AML-193 (cell line): ENCODE data around the gene FAM210B.
A peak's percentile ranks its signal among the peaks of the same experiment; 100 is the strongest.
"Not testable (repeated sequence)": the region's sequence is repeated elsewhere in the genome, so short reads cannot be mapped to it uniquely, and the experiment has no call there.

Source experiments
- DNase-seq, 2 experiments: peaks; one replicate each; lab custom pipeline; 2025; lab: John Stamatoyannopoulos, UW

The FAM210B gene, protein sequence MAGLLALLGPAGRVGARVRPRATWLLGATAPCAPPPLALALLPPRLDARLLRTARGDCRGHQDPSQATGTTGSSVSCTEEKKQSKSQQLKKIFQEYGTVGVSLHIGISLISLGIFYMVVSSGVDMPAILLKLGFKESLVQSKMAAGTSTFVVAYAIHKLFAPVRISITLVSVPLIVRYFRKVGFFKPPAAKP

GRCh38 chr20:56358600-56359211 lies at the start of gene FAM210B:
Gene FAM210B (plus strand): TSS chr20:56358974. CDS start chr20:56359006, 32 bp downstream.
- peak; percentile 64 to 79 for DNase-seq

- DNase-seq, result no peak
Measured at GRCh38 chr20:56316051-56316450, 42.7 kb upstream of the FAM210B start.

DNA sequence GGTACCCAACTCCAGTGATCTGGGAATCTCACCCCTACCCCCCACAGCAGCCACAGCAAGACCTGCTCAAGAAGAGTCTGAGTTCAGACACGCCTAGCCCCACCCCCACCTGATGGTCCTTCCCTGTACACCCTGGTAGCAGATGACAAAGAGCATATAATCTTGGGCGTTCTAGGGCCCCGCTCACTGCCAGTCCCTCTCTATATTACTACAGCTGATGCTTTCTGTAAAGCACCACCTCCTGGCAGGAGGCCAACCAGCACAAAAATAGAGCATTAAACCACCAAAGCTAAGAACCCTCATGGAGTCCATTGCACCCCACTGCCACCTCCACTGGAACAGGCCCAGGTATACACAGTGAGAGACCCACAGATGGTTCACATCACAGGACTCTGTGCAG lies 42.3 kb upstream of the FAM210B start:
- no peak for DNase-seq

- no peak for DNase-seq
Measured at GRCh38 chr20:56322681-56323080, 36.1 kb upstream of the FAM210B start.

DNA sequence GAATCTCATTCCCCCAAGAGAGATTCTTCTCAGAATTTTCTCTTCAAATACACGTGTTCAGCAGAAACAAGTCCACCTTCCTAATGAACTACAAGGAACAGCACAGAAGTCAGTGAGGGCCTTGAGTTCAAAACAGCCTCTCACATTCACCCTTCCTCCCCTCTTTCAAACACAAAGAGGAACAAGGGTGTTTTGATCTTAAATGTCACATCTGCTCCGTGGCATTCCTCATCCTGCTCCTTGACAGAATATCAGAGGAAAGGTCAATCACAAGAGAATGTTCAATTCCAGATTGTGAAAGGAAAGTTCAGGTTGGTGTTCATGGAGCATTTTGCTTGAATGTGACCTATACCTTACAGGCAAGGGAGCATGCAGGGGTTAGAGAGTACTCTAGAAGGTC lies 35.6 kb upstream of the FAM210B start:
- no peak for DNase-seq

DNA sequence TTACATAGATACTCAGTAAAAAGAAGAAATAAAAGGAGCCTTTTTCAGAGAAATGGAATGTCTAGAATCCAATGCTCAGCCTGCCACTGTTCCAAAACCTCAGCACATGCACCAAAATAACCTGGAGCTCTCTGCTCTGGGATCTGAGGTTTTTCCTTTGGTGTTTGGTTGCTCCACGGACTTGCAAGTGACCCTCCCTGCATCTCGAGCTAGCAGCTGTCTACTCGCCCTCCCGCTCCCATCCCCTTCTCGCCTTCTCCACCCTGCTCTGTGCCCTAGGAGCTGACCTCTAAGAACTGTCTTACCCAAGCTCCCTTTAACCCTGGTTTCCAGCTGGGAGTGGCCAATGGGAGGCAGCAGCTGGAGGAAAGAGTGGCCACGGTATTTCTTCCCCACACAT lies 35.1 kb upstream of the FAM210B start:
- DNase-seq, result no peak

- DNase-seq, result no peak
Measured at GRCh38 chr20:56324806-56325205, 34.0 kb upstream of the FAM210B start.

DNA sequence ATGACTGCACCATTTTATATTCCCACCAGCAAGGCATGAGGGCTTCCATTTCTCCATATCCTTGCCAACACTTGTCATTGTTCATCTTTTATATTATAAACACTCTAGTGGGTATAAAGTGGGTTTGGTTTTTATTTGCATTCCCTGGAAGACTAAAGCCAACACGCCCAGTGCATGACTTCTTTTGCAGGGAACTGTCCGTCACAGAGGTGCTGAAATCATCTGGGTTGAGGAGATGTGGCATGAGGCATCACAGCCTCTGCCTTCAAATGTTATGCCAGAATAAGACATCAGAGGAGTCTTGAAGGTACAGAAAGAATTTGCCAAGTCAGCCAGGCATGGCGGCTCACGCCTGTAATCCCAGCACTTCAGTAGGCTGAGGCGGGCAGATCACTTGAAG lies 29.9 kb upstream of the FAM210B start:
- peak in 1 of 2 experiments; percentile 3 for DNase-seq

- DNase-seq, result not testable (repeated sequence)
Measured at GRCh38 chr20:56336709-56337108, 22.1 kb upstream of the FAM210B start.

GRCh38 chr20:56342783-56343182 lies 16.0 kb upstream of the FAM210B start:
- no peak for DNase-seq

DNA sequence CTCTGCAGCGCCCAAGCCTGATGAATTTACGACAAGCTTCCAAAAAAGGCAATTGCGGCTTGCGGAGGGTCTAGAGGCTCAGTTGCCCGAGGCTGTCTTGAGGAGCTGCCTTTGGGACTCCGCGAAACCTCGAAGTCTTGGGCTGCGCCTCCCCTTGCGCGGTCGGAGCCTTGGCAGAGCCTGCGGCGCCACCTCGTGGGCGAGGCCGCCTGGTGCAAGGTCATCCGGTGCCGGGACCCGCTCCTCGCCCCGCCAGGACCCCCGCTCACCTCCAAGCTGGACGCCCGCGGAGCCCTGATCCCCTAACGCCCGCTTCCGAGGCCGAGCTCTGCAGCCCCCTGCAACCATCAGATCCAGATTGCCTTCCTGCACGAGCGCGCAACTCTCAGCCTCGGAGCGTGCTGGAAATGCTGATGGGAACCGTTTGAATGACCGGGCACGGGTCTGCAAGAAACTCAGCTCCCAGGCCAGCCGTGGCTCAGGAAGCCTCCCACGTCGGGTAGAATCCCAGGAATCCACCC lies 14.9 kb upstream of the FAM210B start:
- no peak for DNase-seq

- no peak for DNase-seq
Measured at GRCh38 chr20:56345911-56346310, 12.9 kb upstream of the FAM210B start.

DNA sequence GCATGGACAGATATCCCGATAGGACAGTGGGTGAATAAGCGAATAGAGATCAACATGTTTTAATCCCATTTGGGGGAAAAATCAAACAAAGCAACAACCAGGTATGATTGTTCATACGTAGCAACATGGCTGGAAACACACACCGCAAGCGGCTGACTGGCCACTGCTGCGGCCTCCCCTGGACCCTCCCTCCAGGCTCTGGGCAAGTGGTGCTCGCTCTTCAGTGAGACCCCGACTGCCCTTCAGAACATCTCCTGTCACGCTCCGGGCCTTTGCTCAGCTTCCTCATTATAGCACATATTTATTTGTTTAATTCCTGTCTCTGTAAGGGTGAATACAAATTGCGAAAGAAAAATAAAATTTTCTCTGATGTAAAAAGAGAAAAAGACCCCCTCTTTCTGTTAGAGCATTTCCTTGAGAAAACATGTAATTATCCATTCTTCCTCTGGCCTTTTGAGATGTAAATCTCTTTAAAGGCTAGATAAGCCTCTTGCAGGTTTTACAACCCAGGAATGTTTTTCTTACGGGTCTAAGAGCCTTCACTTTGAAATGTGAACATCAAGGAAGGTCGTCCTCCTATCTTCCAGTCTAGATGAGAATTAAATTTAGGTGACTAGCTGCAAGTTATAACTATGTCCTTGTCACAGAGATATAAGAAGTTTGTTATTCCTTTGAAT lies 11.0 kb upstream of the FAM210B start:
- no peak for DNase-seq

DNA sequence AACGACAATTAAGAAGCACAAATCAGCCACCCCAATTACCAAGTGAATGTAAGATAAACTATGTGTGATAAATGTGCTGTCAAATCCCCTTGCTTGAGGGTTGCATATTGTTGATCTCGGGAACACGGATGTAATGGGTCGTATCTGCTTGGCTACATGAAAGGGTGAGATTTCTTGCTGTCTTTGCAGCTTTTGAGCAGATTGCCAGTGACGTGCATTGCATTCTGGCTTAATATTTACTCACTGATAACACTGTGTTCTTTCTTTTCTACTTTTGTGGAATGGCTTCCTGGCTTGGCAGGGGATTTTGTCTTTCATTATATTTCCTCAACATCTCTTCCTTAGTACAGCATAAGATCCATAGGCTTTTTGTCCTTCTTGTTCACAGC lies 10.5 kb upstream of the FAM210B start:
- DNase-seq, result no peak

DNA sequence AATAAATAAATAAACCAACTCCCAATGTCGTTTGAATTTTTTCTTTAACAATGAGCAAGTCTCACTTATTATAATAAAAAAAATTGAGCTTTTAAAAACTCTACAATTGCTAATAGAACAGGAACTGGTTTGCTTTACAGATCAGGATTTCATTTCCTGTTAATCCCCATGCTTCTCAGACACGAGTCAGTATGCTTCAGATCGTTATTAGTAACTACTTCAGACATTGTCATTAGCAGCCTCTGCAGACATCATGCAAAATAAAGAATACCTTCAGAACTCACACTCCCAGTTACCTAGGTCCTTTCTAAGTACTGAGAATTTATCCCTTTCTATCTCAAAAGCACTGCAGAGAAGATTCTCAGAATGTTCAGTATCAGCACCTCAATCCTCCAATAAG lies 10.0 kb upstream of the FAM210B start:
- no peak for DNase-seq

DNA sequence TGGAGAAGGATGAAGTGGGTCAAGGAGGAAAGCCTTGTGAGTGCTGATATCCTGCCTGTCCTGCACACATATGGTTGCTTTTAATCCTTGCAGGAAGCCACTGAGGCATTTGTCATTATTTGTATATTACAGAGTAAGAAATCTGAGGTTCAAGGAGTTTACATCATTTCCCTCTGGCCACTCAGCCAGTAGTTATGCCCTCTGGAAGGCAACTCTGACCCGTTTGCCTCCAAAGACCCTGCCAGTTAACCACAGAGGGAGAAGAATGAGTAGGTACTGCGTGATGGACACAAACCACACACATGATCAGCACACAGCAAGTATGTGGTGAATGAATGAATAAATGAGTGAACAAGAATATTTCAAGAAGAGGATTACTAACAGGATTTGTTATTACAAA lies 7.9 kb upstream of the FAM210B start:
- no peak for DNase-seq

DNA sequence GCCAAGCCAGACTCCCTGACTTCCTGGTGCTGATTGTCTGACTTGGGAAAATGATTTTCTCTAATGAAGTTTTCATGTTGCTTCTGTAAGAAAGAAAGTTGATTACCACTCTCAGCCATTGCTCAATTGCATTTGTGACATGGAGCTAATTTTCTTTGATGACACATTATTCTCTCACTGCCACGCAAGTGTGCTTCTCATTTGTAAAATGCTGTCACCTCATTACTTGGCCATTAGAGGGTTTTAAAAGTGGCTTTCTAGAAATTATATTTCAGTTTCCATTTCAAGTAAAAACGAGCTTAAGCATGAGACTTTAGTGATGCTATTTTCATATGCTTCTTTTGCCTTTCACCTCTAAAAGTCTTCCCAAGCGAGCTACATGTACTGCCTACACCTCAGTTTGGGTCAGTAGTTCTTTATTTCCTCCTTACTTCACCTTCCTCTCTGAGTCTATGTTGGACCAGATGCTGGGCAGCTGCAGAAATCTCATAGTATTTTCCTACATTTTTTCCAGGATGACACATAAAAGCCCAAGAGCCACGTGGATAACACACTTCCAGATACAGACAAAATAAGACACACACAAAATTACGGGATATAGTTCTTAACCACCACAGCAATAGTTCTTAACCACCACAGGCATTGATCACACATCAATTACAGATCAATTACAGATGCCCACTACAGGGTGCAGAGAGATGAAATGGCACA lies 6.3 kb upstream of the FAM210B start:
- DNase-seq, result no peak

GRCh38 chr20:56353356-56353755 lies 5.4 kb upstream of the FAM210B start:
- DNase-seq, result no peak

DNA sequence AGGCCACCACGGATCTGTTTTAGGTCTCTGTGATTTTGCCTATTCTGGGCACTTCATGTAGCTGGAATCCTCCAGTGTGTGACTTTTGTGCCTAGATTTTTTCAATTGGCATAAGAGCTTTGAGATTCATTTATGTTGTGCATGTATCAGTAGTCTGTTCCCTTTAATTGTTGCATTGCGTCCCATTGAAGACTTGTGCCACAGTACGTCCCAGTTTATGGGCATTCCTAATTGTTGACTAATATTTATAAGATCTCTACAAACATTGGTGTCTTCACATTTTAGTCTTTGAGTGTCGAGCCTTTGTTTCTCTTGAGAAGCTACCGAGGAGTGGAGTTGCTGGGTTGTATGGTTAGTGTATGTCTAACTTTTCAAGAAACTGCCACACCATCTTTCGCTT lies 704 bp upstream of the FAM210B start:
- no peak for DNase-seq

DNA sequence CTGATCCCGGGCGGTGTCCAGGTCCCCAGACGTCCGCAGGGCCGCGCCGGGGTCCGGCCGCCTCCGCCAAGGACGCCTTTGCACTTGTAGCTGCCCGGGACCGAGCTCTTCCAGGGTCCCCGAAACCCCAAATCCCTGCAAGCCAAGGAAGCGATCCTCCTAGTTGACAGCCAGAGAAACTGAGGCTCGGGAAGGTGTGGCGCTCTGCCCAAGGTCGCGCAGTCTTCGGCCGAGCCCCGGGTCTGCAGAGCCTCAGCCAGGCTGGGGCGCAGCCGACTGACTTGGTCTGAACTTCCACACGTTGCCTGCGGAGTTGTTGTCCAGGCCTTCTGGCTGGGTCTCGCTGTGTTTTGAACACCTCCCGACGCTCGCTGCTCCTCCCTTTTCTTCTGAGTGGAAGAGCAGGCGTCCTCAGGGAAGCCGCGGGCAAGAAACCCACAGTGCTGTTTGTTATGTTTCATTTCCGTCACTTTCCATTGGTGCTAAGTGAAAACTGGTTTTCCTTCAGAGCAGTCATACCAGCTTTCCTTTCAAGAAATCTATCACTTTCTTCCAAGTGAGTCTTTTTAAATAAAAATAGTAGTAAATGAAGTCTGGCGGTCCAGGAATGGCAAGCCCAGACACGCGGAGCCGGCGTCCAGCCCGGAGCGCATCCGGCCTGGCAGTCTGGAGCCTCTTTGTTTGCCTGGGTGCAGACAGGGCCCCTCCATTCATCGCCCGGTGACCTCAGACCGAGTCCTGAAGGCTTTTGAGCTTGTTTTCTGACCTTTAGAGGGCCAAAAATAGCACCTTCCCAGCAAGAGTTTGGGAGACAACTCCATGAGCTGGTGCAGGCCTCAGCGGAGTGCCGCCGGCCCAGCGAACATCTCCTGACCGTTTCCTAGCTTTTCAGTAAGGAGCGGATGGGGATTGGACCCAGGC lies 698 bp downstream of the FAM210B start:
- DNase-seq, result peak; percentile 14 to 19

DNA sequence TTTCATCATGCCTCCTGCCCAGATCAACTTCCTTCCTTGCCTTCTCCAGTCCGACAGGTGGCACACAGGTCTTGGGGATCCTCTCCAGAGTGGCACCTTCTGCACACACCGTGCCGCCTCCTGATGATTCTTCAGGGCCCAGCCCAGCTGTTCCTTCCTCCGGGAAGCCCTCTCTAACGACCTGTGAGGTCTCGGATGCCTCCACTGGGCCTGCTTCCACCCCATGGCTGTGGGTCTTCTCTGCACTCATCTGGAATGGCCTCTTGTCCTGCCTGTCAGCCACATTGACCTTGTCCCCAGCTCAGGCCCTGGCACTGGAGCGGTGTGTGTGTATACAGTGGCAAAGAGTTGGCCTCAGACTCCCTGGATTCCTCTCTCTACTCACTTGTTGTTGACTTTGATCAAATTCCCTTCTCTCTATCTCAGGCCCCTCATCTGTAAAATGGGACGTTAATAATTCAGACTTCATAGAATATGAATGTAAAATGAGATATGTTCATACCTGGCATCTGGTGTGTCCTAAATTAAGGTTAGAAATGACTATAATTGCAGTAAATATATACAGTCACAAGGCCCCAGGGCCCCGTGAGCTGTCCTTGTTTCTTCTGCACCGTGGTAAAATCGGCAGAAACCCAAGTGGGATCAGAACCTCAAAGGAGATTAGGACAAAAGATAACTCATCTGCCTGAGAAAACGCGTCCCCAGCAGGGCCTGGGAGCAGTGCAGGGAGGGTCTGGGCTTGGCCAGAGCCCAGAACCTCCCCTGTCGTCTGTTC lies 1.5 kb downstream of the FAM210B start:
- DNase-seq, result no peak
